Neural crest cell (in vitro differentiated cells): ENCODE measurements around the gene TMEM8B. TPM values are rescaled to one million over a fixed set of nuclear protein-coding genes. Genes with fewer than 3 reads are reported as not detected.

Experiments
- DNase-seq: peaks from one replicate; pipeline ENCODE4 v3.0.0; 2021; ENCODE audit warnings: low read depth, mixed read lengths, low spot score
- H3K27ac Mint-ChIP-seq: one replicate; pipeline ENCODE4 v1.8.0; 2021; ENCODE audit warnings: mild to moderate bottlenecking, mixed read lengths; ENCODE audit not compliant: unreplicated experiment
- H3K27me3 Mint-ChIP-seq: 2 replicates; pipeline ENCODE4 v1.8.0; 2021; ENCODE audit warnings: low read depth, mild to moderate bottlenecking, mixed read lengths
- H3K36me3 Mint-ChIP-seq: 2 replicates; pipeline ENCODE4 v1.8.0; 2021; ENCODE audit warnings: low read depth, mild to moderate bottlenecking, mixed read lengths
- H3K4me1 Mint-ChIP-seq: 2 replicates; pipeline ENCODE4 v1.8.0; 2021; ENCODE audit warnings: mixed read lengths
- H3K4me3 Mint-ChIP-seq: one replicate; pipeline ENCODE4 v1.8.0; 2021; ENCODE audit warnings: mild to moderate bottlenecking, mixed read lengths
- H3K9me3 Mint-ChIP-seq: 2 replicates; pipeline ENCODE4 v1.8.0; 2021; ENCODE audit warnings: mixed read lengths
- total RNA-seq: library from RNA; stranded (reverse); gene quantifications from 2 replicates; pipeline ENCODE4 v1.2.1, GENCODE V29; 2021
- TF ChIP-seq, protein P1 (sequence below): fragments of 200-600 bp; sonication (generic); conservative IDR thresholded peaks from 2 replicates; pipeline ENCODE4 v1.5.0; 2021; ENCODE audit warnings: antibody characterized with exemption, mild to moderate bottlenecking

TMEM8B gene
- total RNA-seq, 1 donor from 2014 or later: 23.9 TPM

GRCh38 chr9:35842020-35842745, 13.2 kb downstream of the TMEM8B start:
- TF ChIP-seq, protein P1, sequence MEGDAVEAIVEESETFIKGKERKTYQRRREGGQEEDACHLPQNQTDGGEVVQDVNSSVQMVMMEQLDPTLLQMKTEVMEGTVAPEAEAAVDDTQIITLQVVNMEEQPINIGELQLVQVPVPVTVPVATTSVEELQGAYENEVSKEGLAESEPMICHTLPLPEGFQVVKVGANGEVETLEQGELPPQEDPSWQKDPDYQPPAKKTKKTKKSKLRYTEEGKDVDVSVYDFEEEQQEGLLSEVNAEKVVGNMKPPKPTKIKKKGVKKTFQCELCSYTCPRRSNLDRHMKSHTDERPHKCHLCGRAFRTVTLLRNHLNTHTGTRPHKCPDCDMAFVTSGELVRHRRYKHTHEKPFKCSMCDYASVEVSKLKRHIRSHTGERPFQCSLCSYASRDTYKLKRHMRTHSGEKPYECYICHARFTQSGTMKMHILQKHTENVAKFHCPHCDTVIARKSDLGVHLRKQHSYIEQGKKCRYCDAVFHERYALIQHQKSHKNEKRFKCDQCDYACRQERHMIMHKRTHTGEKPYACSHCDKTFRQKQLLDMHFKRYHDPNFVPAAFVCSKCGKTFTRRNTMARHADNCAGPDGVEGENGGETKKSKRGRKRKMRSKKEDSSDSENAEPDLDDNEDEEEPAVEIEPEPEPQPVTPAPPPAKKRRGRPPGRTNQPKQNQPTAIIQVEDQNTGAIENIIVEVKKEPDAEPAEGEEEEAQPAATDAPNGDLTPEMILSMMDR: no peak
- Mint-ChIP-seq H3K36me3 (peaks cover 3% of the 10 kb centered on the region), H3K27ac (no peak overlapping the region), H3K27me3 (peaks cover 2% of the 10 kb centered on the region), H3K4me1 (peaks cover 8% of the 10 kb centered on the region), H3K4me3 (no peak overlapping the region), H3K9me3 (no peaks in the 10 kb centered on the region)
- no peak for DNase-seq

DNA sequence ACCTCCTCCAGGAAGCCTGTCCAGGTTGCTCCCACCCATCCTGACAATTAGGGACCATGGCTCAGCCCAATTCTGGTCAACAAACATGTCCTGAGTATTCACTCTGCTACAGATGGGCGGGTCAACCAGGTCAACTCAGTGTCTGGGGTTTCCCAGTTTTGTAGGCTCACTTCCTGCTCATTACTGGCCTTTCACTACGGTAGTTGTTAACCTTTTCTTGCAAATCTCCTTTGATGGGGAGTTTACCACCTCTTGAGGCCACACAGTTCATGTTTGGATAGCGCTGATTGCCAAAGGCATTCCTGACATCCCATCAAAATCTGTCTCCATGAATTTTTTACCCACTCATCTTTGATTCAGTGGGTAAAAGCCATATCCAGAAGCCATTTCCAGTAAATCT, 13.8 kb downstream of the TMEM8B start:
- Mint-ChIP-seq H3K27me3 (peaks cover 2% of the 10 kb centered on the region), H3K4me1 (peaks cover 8% of the 10 kb centered on the region), H3K27ac (no peak overlapping the region), H3K4me3 (no peak overlapping the region), H3K9me3 (no peaks in the 10 kb centered on the region), H3K36me3 (peaks cover 3% of the 10 kb centered on the region)
- TF ChIP-seq, protein P1: no peak
- no peak for DNase-seq

DNA sequence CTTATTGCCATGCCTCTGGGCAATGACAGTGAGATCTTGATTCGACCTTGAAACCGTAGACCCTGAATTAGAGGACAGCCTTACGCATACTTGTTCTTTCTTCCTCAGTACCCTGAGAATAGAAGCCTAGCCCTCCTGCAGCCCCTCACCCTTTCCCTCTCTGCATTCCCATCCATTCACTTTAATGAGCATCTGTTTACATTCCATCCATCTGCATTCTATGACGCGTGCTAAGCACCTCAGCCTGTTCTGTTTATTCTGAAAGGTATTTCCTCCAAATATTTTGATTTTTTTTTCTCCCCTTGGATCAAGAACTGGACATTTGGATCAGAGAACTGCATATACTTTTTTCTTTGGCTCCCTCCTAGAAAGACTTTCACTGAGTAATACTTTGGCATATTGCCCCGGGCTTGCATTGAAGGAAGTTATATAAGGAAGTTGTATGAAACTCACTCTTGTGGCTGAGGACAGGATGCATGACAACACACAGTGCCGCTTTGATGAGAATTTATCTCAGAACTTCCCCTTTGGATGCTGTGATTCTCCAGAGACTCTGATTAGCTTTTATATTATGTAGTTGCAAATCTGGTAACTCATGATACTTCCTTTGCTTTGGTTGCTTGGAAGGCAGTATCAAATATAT, 15.7 kb downstream of the TMEM8B start:
- H3K4me1 Mint-ChIP-seq: peaks cover 8% of the 10 kb centered on the region
- TF ChIP-seq, protein P1: no peak
- no peak overlapping the region for H3K4me3 Mint-ChIP-seq
- DNase-seq: no peak
- no peaks in the 10 kb centered on the region for H3K9me3 Mint-ChIP-seq
- no peak overlapping the region for H3K27ac Mint-ChIP-seq
- peaks cover 5% of the 10 kb centered on the region for H3K36me3 Mint-ChIP-seq
- peaks cover 2% of the 10 kb centered on the region for H3K27me3 Mint-ChIP-seq

GRCh38 chr9:35845824-35846771, 17.1 kb downstream of the TMEM8B start:
- Mint-ChIP-seq H3K9me3 (no peaks in the 10 kb centered on the region), H3K27me3 (peaks cover 2% of the 10 kb centered on the region), H3K27ac (no peak overlapping the region), H3K4me3 (no peak overlapping the region), H3K36me3 (peaks cover 5% of the 10 kb centered on the region), H3K4me1 (peaks cover 8% of the 10 kb centered on the region)
- TF ChIP-seq, protein P1: no peak
- DNase-seq: no peak

GRCh38 chr9:35847792-35848572, 19.0 kb downstream of the TMEM8B start:
- Mint-ChIP-seq H3K27me3 (peaks cover 2% of the 10 kb centered on the region), H3K4me3 (no peak overlapping the region), H3K9me3 (no peaks in the 10 kb centered on the region), H3K36me3 (peaks cover 5% of the 10 kb centered on the region), H3K27ac (no peak overlapping the region), H3K4me1 (peaks cover 8% of the 10 kb centered on the region)
- TF ChIP-seq, protein P1: no peak
- no peak for DNase-seq
